AG04449 (cell line): ENCODE measurements around the gene DTNBP1.
"Not testable (repeated sequence)": the region's sequence is repeated elsewhere in the genome, so short reads cannot be mapped to it uniquely, and the experiment has no call there.

Source experiments
- CTCF ChIA-PET: fragments of 350-600 bp; formaldehyde crosslinking; extraction: SDS; loops from one replicate; lab custom pipeline; 2021; ENCODE audit warnings: antibody characterized with exemption; lab: Yijun Ruan, JAX
- POLR2A ChIA-PET: fragments of 400-600, 350-600 bp; formaldehyde crosslinking; extraction: SDS; loops from one replicate; lab custom pipeline; 2020; ENCODE audit warnings: antibody characterized with exemption, inconsistent platforms; lab: Yijun Ruan, JAX
- DNase-seq: peaks from one replicate; pipeline ENCODE4 v3.0.0-alpha.2; 2010; ENCODE audit warnings: low read depth, low spot score
- H3K4me3 ChIP-seq: 2 replicates; pipeline ENCODE4 v1.5.1; 2011; ENCODE audit warnings: low read depth, mild to moderate bottlenecking, control low read depth, low read length
- CTCF ChIP-seq: IDR thresholded peaks from one replicate; pipeline ENCODE4 v1.5.1; 2011; ENCODE audit warnings: mild to moderate bottlenecking, moderate library complexity, low read length, control low read depth, inconsistent platforms; ENCODE audit not compliant: insufficient read depth; ENCODE audit errors: missing control alignments

Gene DTNBP1

DNA sequence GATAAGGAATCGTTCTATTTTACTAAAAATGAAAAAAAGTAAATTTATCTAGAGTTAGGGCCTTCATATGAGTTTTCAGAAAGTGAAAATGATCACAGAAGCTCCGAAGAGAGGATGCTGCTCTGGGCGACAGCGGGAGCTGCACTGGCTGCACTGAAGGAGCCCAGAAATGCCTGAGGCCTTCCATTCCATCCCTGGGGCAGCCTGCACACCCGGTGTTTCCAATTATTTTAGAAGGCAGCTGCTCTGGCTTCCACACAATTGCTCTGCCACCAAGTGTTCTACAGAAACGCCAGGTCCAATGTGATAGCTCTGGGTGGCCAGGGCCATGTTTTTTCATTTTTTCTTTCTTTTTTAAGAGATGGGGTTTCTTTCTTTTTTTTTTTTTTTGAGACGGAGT, 3.6 kb downstream of the DTNBP1 start:
- no peak for DNase-seq
- ChIA-PET POLR2A (interaction anchor here (0.6 kb wide), 1 partner anchor 547 kb away, joined by 3 read pairs; no protein-coding TSS in a partner anchor), CTCF (interaction anchor here (1.1 kb wide), 1 partner anchor 524 kb away, joined by 3 read pairs; no protein-coding TSS in a partner anchor)
- H3K4me3 ChIP-seq, result no peak overlapping the region
- TF ChIP-seq CTCF, result no peak

GRCh38 chr6:15658181-15658744, 4.6 kb downstream of the DTNBP1 start:
- TF ChIP-seq CTCF, result no peak
- POLR2A ChIA-PET, result no interaction called here
- DNase-seq, result no peak
- no peak overlapping the region for H3K4me3 ChIP-seq
- CTCF ChIA-PET, result interaction anchor here (1.1 kb wide), 1 partner anchor 525 kb away, joined by 3 read pairs; no protein-coding TSS in a partner anchor

DNA sequence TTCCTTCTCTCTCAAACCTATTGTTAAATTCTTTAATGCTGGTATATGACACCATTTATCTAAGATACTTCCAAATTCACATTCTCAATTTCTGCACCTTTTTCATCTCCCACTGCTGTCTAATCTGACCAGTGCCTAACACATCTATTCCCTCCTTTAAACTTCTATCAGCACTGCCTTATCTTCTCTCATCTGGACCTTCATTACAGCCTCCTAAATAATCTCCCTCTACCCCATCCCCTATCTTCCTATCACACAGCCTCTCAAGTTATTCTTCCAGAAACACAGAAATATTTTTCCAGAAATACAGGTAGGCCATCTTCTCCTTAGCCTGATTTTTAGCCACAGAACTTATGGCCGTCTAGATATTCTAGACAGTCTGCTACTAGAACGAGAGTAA, 5.5 kb downstream of the DTNBP1 start:
- POLR2A ChIA-PET, result no interaction called here
- CTCF ChIA-PET, result no interaction called here
- no peak for DNase-seq

DNA sequence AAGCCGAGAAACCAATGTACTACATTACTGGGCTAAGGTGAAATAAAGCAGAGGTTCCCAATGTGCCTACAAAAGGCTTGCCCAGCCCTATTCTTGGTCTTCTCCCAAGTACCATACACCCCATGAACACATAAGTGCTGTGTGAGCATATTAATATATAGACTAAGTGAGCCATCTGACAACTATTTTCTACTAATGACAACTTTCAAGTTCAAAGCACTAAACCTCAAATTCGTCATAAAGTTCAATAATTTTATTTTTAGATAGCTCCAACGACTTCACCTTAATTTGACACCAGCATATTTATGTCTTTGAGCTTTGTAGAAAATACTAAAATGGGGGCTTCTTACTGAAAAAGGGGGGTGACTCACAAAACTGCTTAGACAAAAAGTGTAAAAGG, 6.7 kb downstream of the DTNBP1 start:
- ChIA-PET POLR2A (no interaction called here), CTCF (no interaction called here)
- no peak overlapping the region for H3K4me3 ChIP-seq
- DNase-seq, result no peak
- TF ChIP-seq CTCF, result no peak

More for the DNA sequence above, 5.5 kb downstream of the DTNBP1 start:
- no peak for TF ChIP-seq CTCF
- H3K4me3 ChIP-seq, result no peak overlapping the region

- no peak for DNase-seq
- TF ChIP-seq CTCF, result no peak
- POLR2A ChIA-PET, result no interaction called here
- CTCF ChIA-PET, result no interaction called here
- no peak overlapping the region for H3K4me3 ChIP-seq
Observed at GRCh38 chr6:15654250-15654649, 8.6 kb downstream of the DTNBP1 start.

- CTCF ChIA-PET, result interaction anchor here (0.9 to 1.1 kb wide), 3 partner anchors 8 to 552 kb away, joined by 3 read pairs; no protein-coding TSS in a partner anchor
- DNase-seq, result no peak
- POLR2A ChIA-PET, result no interaction called here
- no peak overlapping the region for H3K4me3 ChIP-seq
- no peak for TF ChIP-seq CTCF
Observed at GRCh38 chr6:15653581-15653980, 9.2 kb downstream of the DTNBP1 start.

DNA sequence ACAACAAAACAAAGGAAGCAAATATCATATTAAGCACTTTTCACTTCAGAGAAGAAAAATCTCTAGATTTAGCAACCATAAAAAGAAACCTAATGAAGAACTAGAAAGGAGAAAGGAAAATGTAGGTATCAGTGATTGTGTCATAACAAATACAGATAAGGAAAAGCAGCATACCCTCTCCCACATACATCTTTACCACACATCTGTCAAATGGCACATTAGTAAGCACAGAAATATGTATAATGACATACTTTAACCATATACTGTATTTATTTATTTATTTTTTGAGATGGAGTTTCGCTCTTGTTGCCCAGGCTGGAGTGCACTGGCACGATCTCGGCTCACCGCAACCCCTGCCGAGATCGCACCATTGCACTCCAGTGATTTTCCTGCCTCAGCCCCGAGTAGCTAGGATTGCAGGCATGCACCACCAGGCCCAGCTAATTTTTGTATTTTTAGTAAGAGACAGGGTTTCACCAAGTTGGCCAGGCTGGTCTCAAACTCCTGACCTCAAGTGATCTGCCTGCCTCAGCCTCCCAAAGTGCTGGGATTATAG, 12.7 kb downstream of the DTNBP1 start:
- H3K4me3 ChIP-seq, DNase-seq, CTCF ChIA-PET, POLR2A ChIA-PET: not testable (repeated sequence)
